ENCODE results near the gene CKAP4.

CKAP4 gene

GRCh38 chr12:106234449-106234848 is 13.4 kb downstream of the CKAP4 start:
- H3K4me2 ChIP-seq (ENCODE audit: low read depth, low read length, poor library complexity, severe bottlenecking) = no peak overlapping the region
- no peaks in the 10 kb centered on the region for H3K9me2 ChIP-seq (replicated peaks; ENCODE audit: insufficient read depth, low read length)
- H2AFZ ChIP-seq (ENCODE audit: low read depth, low read length, severe bottlenecking) = no peak overlapping the region
- no peak for TF ChIP-seq CTCF (IDR thresholded peaks at IDR 0.05; ENCODE audit: insufficient read depth, low read length, poor library complexity, severe bottlenecking)
- TF ChIP-seq EZH2phosphoT487 (conservative IDR thresholded peaks at IDR 0.05; ENCODE audit: low read length) = no peak
- no peaks in the 10 kb centered on the region for H3K27me3 ChIP-seq (ENCODE audit: low read length)
- H3K36me3 ChIP-seq (ENCODE audit: low read length) = no peaks in the 10 kb centered on the region
- H4K20me1 ChIP-seq (ENCODE audit: low read depth, low read length) = no peaks in the 10 kb centered on the region
- H3K79me2 ChIP-seq (ENCODE audit: insufficient read depth, low read length) = no peaks in the 10 kb centered on the region
- H3K27ac ChIP-seq (ENCODE audit: low read depth, low read length) = no peak overlapping the region
- H3K9ac ChIP-seq (ENCODE audit: low read length) = no peak overlapping the region
- H3K9me3 ChIP-seq (ENCODE audit: insufficient read depth, low read length) = no peaks in the 10 kb centered on the region
- no peaks in the 10 kb centered on the region for H3F3A ChIP-seq (ENCODE audit: insufficient read depth)
- H3K4me3 ChIP-seq (ENCODE audit: insufficient read depth, low read length, poor library complexity, severe bottlenecking) = no peak overlapping the region

- H3K4me3 ChIP-seq (ENCODE audit: insufficient read depth, low read length, poor library complexity, severe bottlenecking) = no peak overlapping the region
Observed at GRCh38 chr12:106233011-106233410, 14.8 kb downstream of the CKAP4 start.

GRCh38 chr12:106229036-106229591 is 18.7 kb downstream of the CKAP4 start:
- no peaks in the 10 kb centered on the region for H3K79me2 ChIP-seq (ENCODE audit: insufficient read depth, low read length)
- H4K20me1 ChIP-seq (ENCODE audit: low read depth, low read length) = no peaks in the 10 kb centered on the region
- no peak overlapping the region for H3K4me3 ChIP-seq (ENCODE audit: insufficient read depth, low read length, poor library complexity, severe bottlenecking)
- no peaks in the 10 kb centered on the region for H3K27me3 ChIP-seq (ENCODE audit: low read length)
- TF ChIP-seq EZH2phosphoT487 (conservative IDR thresholded peaks at IDR 0.05; ENCODE audit: low read length) = no peak
- TF ChIP-seq CTCF (IDR thresholded peaks at IDR 0.05; ENCODE audit: insufficient read depth, low read length, poor library complexity, severe bottlenecking) = no peak
- no peak overlapping the region for H3K27ac ChIP-seq (ENCODE audit: low read depth, low read length)
- no peaks in the 10 kb centered on the region for H3K9me3 ChIP-seq (ENCODE audit: insufficient read depth, low read length)
- no peak overlapping the region for H3K4me2 ChIP-seq (ENCODE audit: low read depth, low read length, poor library complexity, severe bottlenecking)
- no peak overlapping the region for H3K9ac ChIP-seq (ENCODE audit: low read length)
- no peaks in the 10 kb centered on the region for H3K36me3 ChIP-seq (ENCODE audit: low read length)
- no peaks in the 10 kb centered on the region for H3F3A ChIP-seq (ENCODE audit: insufficient read depth)
- no peak overlapping the region for H2AFZ ChIP-seq (ENCODE audit: low read depth, low read length, severe bottlenecking)
- no peaks in the 10 kb centered on the region for H3K9me2 ChIP-seq (replicated peaks; ENCODE audit: insufficient read depth, low read length)

More at GRCh38 chr12:106233011-106233410, 14.8 kb downstream of the CKAP4 start:
- Histone ChIP-seq H3K36me3 (ENCODE audit: low read length) (no peaks in the 10 kb centered on the region), H3K4me2 (ENCODE audit: low read depth, low read length, poor library complexity, severe bottlenecking) (no peak overlapping the region), H3F3A (ENCODE audit: insufficient read depth) (no peaks in the 10 kb centered on the region), H2AFZ (ENCODE audit: low read depth, low read length, severe bottlenecking) (no peak overlapping the region), H3K27ac (ENCODE audit: low read depth, low read length) (no peak overlapping the region), H3K9me2 (replicated peaks; ENCODE audit: insufficient read depth, low read length) (no peaks in the 10 kb centered on the region), H3K9me3 (ENCODE audit: insufficient read depth, low read length) (no peaks in the 10 kb centered on the region), H3K9ac (ENCODE audit: low read length) (no peak overlapping the region), H4K20me1 (ENCODE audit: low read depth, low read length) (no peaks in the 10 kb centered on the region), H3K27me3 (ENCODE audit: low read length) (no peaks in the 10 kb centered on the region), H3K79me2 (ENCODE audit: insufficient read depth, low read length) (no peaks in the 10 kb centered on the region)
- TF ChIP-seq EZH2phosphoT487 (conservative IDR thresholded peaks at IDR 0.05; ENCODE audit: low read length) (no peak), CTCF (IDR thresholded peaks at IDR 0.05; ENCODE audit: insufficient read depth, low read length, poor library complexity, severe bottlenecking) (no peak)

All from SU-DHL-6 (cell line).